CD4-positive, alpha-beta T cell (primary cell): ENCODE data around the gene SERPINE2. TPM values are rescaled to one million over a fixed set of nuclear protein-coding genes. Genes with fewer than 3 reads are reported as not detected.

Experiments used
- ATAC-seq: fragments of 200-7000 bp; cut with Tn5 transposase; one replicate; pipeline ENCODE4 v1.10.0; 2022; ENCODE audit warnings: mild to moderate bottlenecking; ENCODE audit not compliant: poor library complexity
- CTCF ChIA-PET: fragments of 350-600 bp; sonication (Branson Sonifier 250); formaldehyde crosslinking; loops from one replicate; lab custom pipeline; 2021; ENCODE audit warnings: antibody characterized with exemption, inconsistent platforms; lab: Charles Lee
- POLR2A ChIA-PET: fragments of 350-600 bp; sonication (Branson Sonifier 250); formaldehyde crosslinking; loops from one replicate; lab custom pipeline; 2021; ENCODE audit warnings: antibody characterized with exemption, inconsistent platforms; lab: Charles Lee
- DNase-seq, 14 experiments: peaks; one replicate each; pipeline ENCODE4 v3.0.0-alpha.2; 2013 to 2020; ENCODE audit warnings: mixed read lengths in 2 of 14
- H3K27ac ChIP-seq, 2 donors: one replicate each; pipeline versions ENCODE4 v1.5.1 to v1.7.0; 2013; ENCODE audit warnings: low read length in 2 of 2, low read depth in 1 of 2, mild to moderate bottlenecking in 1 of 2
- H3K27me3 ChIP-seq, 2 experiments: 1 replicate in 1 of 2; 2 replicates in 1 of 2; pipeline versions ENCODE4 v1.6.1 to v1.7.0; 2013; ENCODE audit warnings: low read length in 2 of 2, control low read depth in 1 of 2, mild to moderate bottlenecking in 1 of 2, moderate library complexity in 1 of 2; ENCODE audit not compliant: insufficient read depth in 2 of 2, control insufficient read depth in 1 of 2
- H3K36me3 ChIP-seq: one replicate; pipeline ENCODE4 v1.6.1; 2013; ENCODE audit warnings: low read length, control low read depth; ENCODE audit not compliant: insufficient read depth
- H3K4me1 ChIP-seq: one replicate; pipeline ENCODE4 v1.6.1; 2013; ENCODE audit warnings: low read length, control low read depth; ENCODE audit not compliant: insufficient read depth
- H3K4me3 ChIP-seq: one replicate; pipeline ENCODE4 v1.5.1; 2013; ENCODE audit warnings: mild to moderate bottlenecking, low read length, moderate library complexity
- H3K9me3 ChIP-seq, 2 experiments: 1 replicate in 1 of 2; 2 replicates in 1 of 2; pipeline versions ENCODE4 v1.6.1 to v1.7.0; 2013; ENCODE audit warnings: low read length in 2 of 2, mild to moderate bottlenecking in 2 of 2, control low read depth in 1 of 2, moderate library complexity in 1 of 2; ENCODE audit not compliant: control insufficient read depth in 1 of 2, insufficient read depth in 1 of 2
- H3K27ac Mint-ChIP-seq: one replicate; pipeline ENCODE4 v1.8.0; 2020; ENCODE audit warnings: mixed read lengths
- H3K27me3 Mint-ChIP-seq: one replicate; pipeline ENCODE4 v1.8.0; 2021; ENCODE audit warnings: mixed read lengths
- H3K36me3 Mint-ChIP-seq: one replicate; pipeline ENCODE4 v1.8.0; 2021; ENCODE audit warnings: low read depth, mixed read lengths
- H3K4me1 Mint-ChIP-seq: one replicate; pipeline ENCODE4 v1.8.0; 2021; ENCODE audit warnings: low read depth, mixed read lengths
- H3K4me3 Mint-ChIP-seq: one replicate; pipeline ENCODE4 v1.8.0; 2020; ENCODE audit warnings: mild to moderate bottlenecking, mixed read lengths
- H3K9me3 Mint-ChIP-seq: one replicate; pipeline ENCODE4 v1.8.0; 2020; ENCODE audit warnings: mixed read lengths
- CTCF ChIP-seq: fragments of 200-600 bp; IDR thresholded peaks from one replicate; pipeline ENCODE4 v1.8.0; 2022; ENCODE audit warnings: antibody characterized with exemption, mild to moderate bottlenecking
- intact Hi-C, 2 experiments: fragments of 100-400 bp; cut with DNase I in 1 of 2; cut with micrococcal nuclease in 1 of 2; formaldehyde crosslinking; loops; one replicate each; pipeline versions ENCODE4 v1.15.1 to v1.9.0; 2023 to 2025; cut with DNase I, micrococcal nuclease
- total RNA-seq, 174 experiments: library from RNA in 2 of 174; stranded (reverse) in 2 of 174; gene quantifications; one replicate each; pipeline ENCODE4 v1.2.3 and lab custom pipeline; 2021 to 2026

The SERPINE2 gene
- total RNA-seq, 2 experiments from 2014 or later = 5.1 to 7.3 TPM

GRCh38 chr2:224085246-224085645 lies 46.2 kb upstream of the SERPINE2 start:
- Histone ChIP-seq H3K4me1 (no peaks in the 10 kb centered on the region), H3K36me3 (no peaks in the 10 kb centered on the region), H3K27me3 (no peaks in the 10 kb centered on the region), H3K4me3 (no peak overlapping the region), H3K27ac (no peak overlapping the region), H3K9me3 (no peaks in the 10 kb centered on the region)
- Mint-ChIP-seq H3K4me1 (no peaks in the 10 kb centered on the region), H3K9me3 (no peaks in the 10 kb centered on the region), H3K36me3 (no peaks in the 10 kb centered on the region), H3K27me3 (no peaks in the 10 kb centered on the region), H3K27ac (no peak overlapping the region), H3K4me3 (no peak overlapping the region)
- no peak for TF ChIP-seq CTCF
- POLR2A ChIA-PET = no interaction called here
- DNase-seq (no peak), ATAC-seq (no peak)
- CTCF ChIA-PET = no interaction called here
- intact Hi-C loops = no loop called here

GRCh38 chr2:224084266-224084892 lies 45.3 kb upstream of the SERPINE2 start:
- no peak overlapping the region for H3K27ac ChIP-seq
- H3K4me1 ChIP-seq = no peaks in the 10 kb centered on the region
- no peaks in the 10 kb centered on the region for H3K9me3 ChIP-seq
- DNase-seq (no peak), ATAC-seq (no peak)
- ChIA-PET CTCF (no interaction called here), POLR2A (no interaction called here)
- H3K4me3 ChIP-seq = no peak overlapping the region
- H3K36me3 ChIP-seq = no peaks in the 10 kb centered on the region
- H3K27ac Mint-ChIP-seq = no peak overlapping the region
- H3K9me3 Mint-ChIP-seq = no peaks in the 10 kb centered on the region
- H3K4me3 Mint-ChIP-seq = no peak overlapping the region
- intact Hi-C loops = no loop called here
- H3K36me3 Mint-ChIP-seq = no peaks in the 10 kb centered on the region
- H3K4me1 Mint-ChIP-seq = no peaks in the 10 kb centered on the region
- no peaks in the 10 kb centered on the region for H3K27me3 ChIP-seq
- H3K27me3 Mint-ChIP-seq = no peaks in the 10 kb centered on the region
- TF ChIP-seq CTCF = no peak

- no peak for DNase-seq
- Mint-ChIP-seq H3K4me1 (no peaks in the 10 kb centered on the region), H3K4me3 (no peak overlapping the region), H3K27me3 (no peaks in the 10 kb centered on the region), H3K27ac (no peak overlapping the region), H3K9me3 (no peaks in the 10 kb centered on the region), H3K36me3 (no peaks in the 10 kb centered on the region)
- ChIA-PET CTCF (no interaction called here), POLR2A (no interaction called here)
- no peaks in the 10 kb centered on the region for H3K9me3 ChIP-seq
- no peaks in the 10 kb centered on the region for H3K27me3 ChIP-seq
- intact Hi-C loops = no loop called here
- no peaks in the 10 kb centered on the region for H3K4me1 ChIP-seq
- no peak overlapping the region for H3K27ac ChIP-seq
- no peak for TF ChIP-seq CTCF
- no peaks in the 10 kb centered on the region for H3K36me3 ChIP-seq
- no peak overlapping the region for H3K4me3 ChIP-seq
- ATAC-seq = no peak
Observed at GRCh38 chr2:224083638-224084037, 44.6 kb upstream of the SERPINE2 start.
